ENCODE data around the gene KLF7. TPM values are rescaled to one million over a fixed set of nuclear protein-coding genes. Genes with fewer than 3 reads are reported as not detected.
A peak's percentile ranks its signal among the peaks of the same experiment; 100 is the strongest.

The KLF7 gene
- polyA plus RNA-seq, 2 of the 4 experiments (the other 2 are of a cell fraction), result 17.8 to 29.8 TPM

DNA sequence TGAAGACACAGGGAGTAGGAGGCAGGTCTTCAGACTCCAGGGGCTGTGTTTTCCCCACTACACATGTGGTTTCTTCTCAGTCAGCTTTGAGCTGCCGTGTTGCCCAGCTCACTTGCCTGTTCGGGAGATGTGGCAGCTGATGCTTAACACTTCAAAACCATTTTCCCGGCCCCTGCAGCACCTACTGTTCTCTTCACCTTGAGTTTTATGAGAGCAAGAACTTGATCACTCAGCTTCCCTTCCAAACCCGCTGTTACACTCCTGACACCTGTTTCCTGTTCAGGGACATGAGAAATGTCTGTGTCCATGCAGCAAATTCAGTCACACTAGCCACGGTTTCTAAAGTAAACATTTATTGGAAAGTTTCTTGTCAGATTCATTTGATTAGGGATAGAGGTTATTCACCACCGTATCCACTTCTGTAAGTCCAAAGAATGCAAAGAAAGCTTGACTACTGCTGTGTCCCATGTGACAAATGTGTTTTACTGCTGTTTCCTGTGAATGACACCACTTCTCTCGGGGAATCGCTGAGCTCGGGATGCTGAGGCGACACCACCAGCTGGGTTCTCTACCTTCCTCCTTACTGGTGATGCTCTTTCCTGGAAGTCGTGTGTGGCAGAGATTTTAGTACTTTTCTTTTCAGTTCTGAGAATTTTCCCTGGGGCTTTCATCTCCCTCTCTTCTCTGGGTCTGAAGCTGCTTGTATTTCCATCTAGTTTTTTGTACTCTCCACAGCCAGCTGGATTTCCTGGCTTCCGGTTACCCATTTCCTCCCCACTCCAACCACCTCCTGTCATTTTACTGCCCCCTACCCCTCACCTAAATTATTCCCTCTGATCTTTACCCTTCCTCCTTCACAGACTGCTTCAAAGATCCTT, 91.7 kb downstream of the KLF7 start:
- 76% methylated on average over 12 of the region's 12 CpGs for WGBS (ENCODE audit: missing lambda C conversion rate)
- no peak for DNase-seq (ENCODE audit: low read depth in 1 of 2, low spot score in 1 of 2)
- 0 out of 2 replicates have a peak, but pooled peaks have one; percentile 56 for TF ChIP-seq POLR2AphosphoS2 (conservative IDR thresholded peaks at IDR 0.05; ENCODE audit: low read length)
- no peak for TF ChIP-seq KDM5A (IDR thresholded peaks at IDR 0.05)
- peak; percentile 32; the same call in 1 of the 2 replicates for TF ChIP-seq HOXA7 (CRISPR knock-in tag; IDR thresholded peaks at IDR 0.05)
- TF ChIP-seq EHF (CRISPR knock-in tag; IDR thresholded peaks at IDR 0.05), result no peak
- peak; percentile 44; the same call in 1 of the 2 replicates for TF ChIP-seq RARB (CRISPR knock-in tag; IDR thresholded peaks at IDR 0.05)
- TF ChIP-seq MYC (IDR thresholded peaks at IDR 0.05; ENCODE audit: borderline replicate concordance, low read length), result no peak
- TF ChIP-seq, protein P1, sequence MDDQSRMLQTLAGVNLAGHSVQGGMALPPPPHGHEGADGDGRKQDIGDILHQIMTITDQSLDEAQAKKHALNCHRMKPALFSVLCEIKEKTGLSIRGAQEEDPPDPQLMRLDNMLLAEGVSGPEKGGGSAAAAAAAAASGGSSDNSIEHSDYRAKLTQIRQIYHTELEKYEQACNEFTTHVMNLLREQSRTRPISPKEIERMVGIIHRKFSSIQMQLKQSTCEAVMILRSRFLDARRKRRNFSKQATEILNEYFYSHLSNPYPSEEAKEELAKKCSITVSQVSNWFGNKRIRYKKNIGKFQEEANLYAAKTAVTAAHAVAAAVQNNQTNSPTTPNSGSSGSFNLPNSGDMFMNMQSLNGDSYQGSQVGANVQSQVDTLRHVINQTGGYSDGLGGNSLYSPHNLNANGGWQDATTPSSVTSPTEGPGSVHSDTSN (IDR thresholded peaks at IDR 0.05), result 0 out of 2 replicates have a peak, but pooled peaks have one; percentile 13
- FAIRE-seq, result no peak
- POLR2A ChIA-PET, result interaction anchor here (0.6 to 1.6 kb wide), 2 partner anchors 92 to 423 kb away, joined by 3 to 4 read pairs; partner anchors contain the start of gene KLF7
- Histone ChIP-seq H3K9me3 (no peaks in the 10 kb centered on the region), H3K27ac (no peak overlapping the region), H3K4me3 (no peak overlapping the region), H3K4me2 (no peak overlapping the region), H3K4me1 (no peaks in the 10 kb centered on the region)
- peak; percentile 52 to 60; a peak in 3 of 6 replicates for ATAC-seq
- CTCF ChIA-PET, result interaction anchor here (1.1 to 1.4 kb wide), 4 partner anchors 10 to 399 kb away, joined by 3 to 4 read pairs (median 3); no protein-coding TSS in a partner anchor

GRCh38 chr2:207073412-207073800, 92.3 kb downstream of the KLF7 start:
- ATAC-seq (peak in 1 of 2 experiments; percentile 34; a peak in 3 of 6 replicates), FAIRE-seq (no peak), DNase-seq (ENCODE audit: low read depth in 1 of 2, low spot score in 1 of 2) (no peak)
- Histone ChIP-seq H3K27ac (no peak overlapping the region), H3K4me1 (no peaks in the 10 kb centered on the region), H3K4me3 (no peak overlapping the region), H3K4me2 (no peak overlapping the region), H3K9me3 (no peaks in the 10 kb centered on the region)
- TF ChIP-seq CBX8 (IDR thresholded peaks at IDR 0.05) (no peak), FOSB (CRISPR knock-in tag; IDR thresholded peaks at IDR 0.05) (no peak), ESRRA (IDR thresholded peaks at IDR 0.05; ENCODE audit: borderline replicate concordance, low read length) (no peak), PHF8 (IDR thresholded peaks at IDR 0.05; ENCODE audit: borderline replicate concordance, low read depth) (no peak), HDAC2 (IDR thresholded peaks at IDR 0.05) (no peak), RAD21 (conservative IDR thresholded peaks at IDR 0.05 in 1 of 2, IDR thresholded peaks at IDR 0.05 in 1 of 2) (no peak), BCL3 (IDR thresholded peaks at IDR 0.05) (no peak), MAFK (IDR thresholded peaks at IDR 0.05; ENCODE audit: partially characterized antibody) (no peak), MAX (IDR thresholded peaks at IDR 0.05) (no peak), ATOH8 (CRISPR knock-in tag; IDR thresholded peaks at IDR 0.05; ENCODE audit: low read depth) (no peak), GATA3 (IDR thresholded peaks at IDR 0.05; ENCODE audit: borderline replicate concordance) (no peak), EP300 (IDR thresholded peaks at IDR 0.05) (no peak), MAZ (IDR thresholded peaks at IDR 0.05; ENCODE audit: borderline replicate concordance, low read depth, low read length) (no peak)
- TF ChIP-seq, protein P2, sequence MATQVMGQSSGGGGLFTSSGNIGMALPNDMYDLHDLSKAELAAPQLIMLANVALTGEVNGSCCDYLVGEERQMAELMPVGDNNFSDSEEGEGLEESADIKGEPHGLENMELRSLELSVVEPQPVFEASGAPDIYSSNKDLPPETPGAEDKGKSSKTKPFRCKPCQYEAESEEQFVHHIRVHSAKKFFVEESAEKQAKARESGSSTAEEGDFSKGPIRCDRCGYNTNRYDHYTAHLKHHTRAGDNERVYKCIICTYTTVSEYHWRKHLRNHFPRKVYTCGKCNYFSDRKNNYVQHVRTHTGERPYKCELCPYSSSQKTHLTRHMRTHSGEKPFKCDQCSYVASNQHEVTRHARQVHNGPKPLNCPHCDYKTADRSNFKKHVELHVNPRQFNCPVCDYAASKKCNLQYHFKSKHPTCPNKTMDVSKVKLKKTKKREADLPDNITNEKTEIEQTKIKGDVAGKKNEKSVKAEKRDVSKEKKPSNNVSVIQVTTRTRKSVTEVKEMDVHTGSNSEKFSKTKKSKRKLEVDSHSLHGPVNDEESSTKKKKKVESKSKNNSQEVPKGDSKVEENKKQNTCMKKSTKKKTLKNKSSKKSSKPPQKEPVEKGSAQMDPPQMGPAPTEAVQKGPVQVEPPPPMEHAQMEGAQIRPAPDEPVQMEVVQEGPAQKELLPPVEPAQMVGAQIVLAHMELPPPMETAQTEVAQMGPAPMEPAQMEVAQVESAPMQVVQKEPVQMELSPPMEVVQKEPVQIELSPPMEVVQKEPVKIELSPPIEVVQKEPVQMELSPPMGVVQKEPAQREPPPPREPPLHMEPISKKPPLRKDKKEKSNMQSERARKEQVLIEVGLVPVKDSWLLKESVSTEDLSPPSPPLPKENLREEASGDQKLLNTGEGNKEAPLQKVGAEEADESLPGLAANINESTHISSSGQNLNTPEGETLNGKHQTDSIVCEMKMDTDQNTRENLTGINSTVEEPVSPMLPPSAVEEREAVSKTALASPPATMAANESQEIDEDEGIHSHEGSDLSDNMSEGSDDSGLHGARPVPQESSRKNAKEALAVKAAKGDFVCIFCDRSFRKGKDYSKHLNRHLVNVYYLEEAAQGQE (IDR thresholded peaks at IDR 0.05), result no peak
- TF ChIP-seq, protein P3, sequence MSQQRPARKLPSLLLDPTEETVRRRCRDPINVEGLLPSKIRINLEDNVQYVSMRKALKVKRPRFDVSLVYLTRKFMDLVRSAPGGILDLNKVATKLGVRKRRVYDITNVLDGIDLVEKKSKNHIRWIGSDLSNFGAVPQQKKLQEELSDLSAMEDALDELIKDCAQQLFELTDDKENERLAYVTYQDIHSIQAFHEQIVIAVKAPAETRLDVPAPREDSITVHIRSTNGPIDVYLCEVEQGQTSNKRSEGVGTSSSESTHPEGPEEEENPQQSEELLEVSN (IDR thresholded peaks at IDR 0.05; ENCODE audit: borderline replicate concordance, low read depth), result no peak
- ChIA-PET CTCF (interaction anchor here (1.3 to 1.4 kb wide), 2 partner anchors 10 to 400 kb away, joined by 3 read pairs; no protein-coding TSS in a partner anchor), POLR2A (interaction anchor here (1.6 kb wide), 1 partner anchor 93 kb away, joined by 4 read pairs; the partner anchor contains the start of gene KLF7)

All from A549 (cell line).